GM18511 (cell line): ENCODE data around the gene POLR1G.
"Not testable (repeated sequence)": the region's sequence is repeated elsewhere in the genome, so short reads cannot be mapped to it uniquely, and the experiment has no call there.

ENCODE experiments used
- ATAC-seq: cut with Tn5 transposase; IDR thresholded peaks from one replicate; pipeline ENCODE4 v1.9.1; 2021; ENCODE audit warnings: mild to moderate bottlenecking, moderate library complexity; ENCODE audit not compliant: unreplicated experiment

POLR1G gene

GRCh38 chr19:45395821-45396617 lies 10.4 kb upstream of the POLR1G start:
- no peak for ATAC-seq

GRCh38 chr19:45400192-45400591 lies 6.3 kb upstream of the POLR1G start:
- no peak for ATAC-seq

GRCh38 chr19:45401815-45402214 lies 4.6 kb upstream of the POLR1G start:
- no peak for ATAC-seq

GRCh38 chr19:45402298-45403061 lies 4.0 kb upstream of the POLR1G start:
- ATAC-seq: no peak

- ATAC-seq: no peak
Observed at GRCh38 chr19:45403272-45403671, 3.2 kb upstream of the POLR1G start.

- ATAC-seq: no peak
Observed at GRCh38 chr19:45403781-45404556, 2.5 kb upstream of the POLR1G start.

GRCh38 chr19:45404557-45405434 lies 1.6 kb upstream of the POLR1G start, which contains the start of gene PPP1R13L:
TSS of gene PPP1R13L (minus strand) at chr19:45405069. CDS start at chr19:45398318, 6,751 bp downstream.
- no peak for ATAC-seq

GRCh38 chr19:45405435-45406225 lies 814 bp upstream of the POLR1G start:
- peak; percentile 52 for ATAC-seq

GRCh38 chr19:45407091-45407375 lies 589 bp downstream of the POLR1G start:
- no peak for ATAC-seq

GRCh38 chr19:45407585-45407984 lies 1.1 kb downstream of the POLR1G start:
- ATAC-seq: not testable (repeated sequence)

- no peak for ATAC-seq
Observed at GRCh38 chr19:45408121-45408520, 1.7 kb downstream of the POLR1G start.

GRCh38 chr19:45408830-45409556 lies 2.5 kb downstream of the POLR1G start:
- ATAC-seq: no peak

- ATAC-seq: no peak
Observed at GRCh38 chr19:45409557-45409920, 3.1 kb downstream of the POLR1G start.

GRCh38 chr19:45410330-45410729 lies 3.9 kb downstream of the POLR1G start:
- not testable (repeated sequence) for ATAC-seq

- ATAC-seq: no peak
Observed at GRCh38 chr19:45413497-45413896, 7.1 kb downstream of the POLR1G start.

GRCh38 chr19:45414468-45414867 lies 8.0 kb downstream of the POLR1G start:
- no peak for ATAC-seq

- ATAC-seq: no peak
Observed at GRCh38 chr19:45417151-45417550, 10.7 kb downstream of the POLR1G start.

- no peak for ATAC-seq
Observed at GRCh38 chr19:45418802-45419201, 12.4 kb downstream of the POLR1G start.

GRCh38 chr19:45419396-45419795 lies 13.0 kb downstream of the POLR1G start:
- peak; percentile 63 for ATAC-seq
